GM12878 (cell line): ENCODE measurements around the gene FRS3. TPM values are rescaled to one million over a fixed set of nuclear protein-coding genes. Genes with fewer than 3 reads are reported as not detected.

Source experiments
- CEBPB ChIP-seq, 2 experiments: fragments of 150-350 bp in 1 of 2; IDR thresholded peaks; 2 replicates each; pipeline ENCODE4 v1.6.1; 2012 to 2014; ENCODE audit warnings: low read depth in 2 of 2, low read length in 2 of 2, borderline replicate concordance in 1 of 2, inconsistent platforms in 1 of 2
- CREB1 ChIP-seq: IDR thresholded peaks from 2 replicates; pipeline ENCODE4 v1.6.1; 2012; ENCODE audit warnings: low read depth, mild to moderate bottlenecking, inconsistent platforms
- IKZF2 ChIP-seq, 2 experiments: fragments of 450-650 bp; IDR thresholded peaks; 2 replicates each; pipeline ENCODE4 v1.6.1; 2017; ENCODE audit warnings: mild to moderate bottlenecking in 2 of 2, moderate library complexity in 2 of 2
- KAT2A ChIP-seq: conservative IDR thresholded peaks from 2 replicates; pipeline ENCODE4 v1.6.1; 2011; ENCODE audit warnings: low read depth, low read length; ENCODE audit not compliant: control insufficient read depth
- KLF5 ChIP-seq: fragments of 450-650 bp; IDR thresholded peaks from 2 replicates; pipeline ENCODE4 v1.6.1; 2014; ENCODE audit warnings: mild to moderate bottlenecking; ENCODE audit not compliant: partially characterized antibody
- LARP7 ChIP-seq: fragments of 450-650 bp; IDR thresholded peaks from 2 replicates; pipeline ENCODE4 v1.6.1; 2017; ENCODE audit warnings: mild to moderate bottlenecking
- NR2F1 ChIP-seq: fragments of 450-650 bp; conservative IDR thresholded peaks from 2 replicates; pipeline ENCODE4 v1.6.1; 2017; ENCODE audit warnings: mild to moderate bottlenecking
- RAD21 ChIP-seq: IDR thresholded peaks from 2 replicates; pipeline ENCODE4 v1.6.1; 2011; ENCODE audit warnings: mild to moderate bottlenecking, low read depth, low read length, moderate library complexity; ENCODE audit not compliant: insufficient read depth
- RB1 ChIP-seq: fragments of 450-650 bp; formaldehyde crosslinking; IDR thresholded peaks from 2 replicates; pipeline ENCODE4 v1.6.1; 2017; ENCODE audit warnings: mild to moderate bottlenecking, borderline replicate concordance
- SMARCA5 ChIP-seq: fragments of 450-650 bp; IDR thresholded peaks from 2 replicates; pipeline ENCODE4 v1.6.1; 2017; ENCODE audit warnings: mild to moderate bottlenecking
- SREBF1 ChIP-seq: IDR thresholded peaks from 2 replicates; pipeline ENCODE4 v1.6.1; 2012; ENCODE audit warnings: mild to moderate bottlenecking, low read length
- TCF3 ChIP-seq: IDR thresholded peaks from 2 replicates; pipeline ENCODE4 v1.6.1; 2012; ENCODE audit warnings: low read depth, mild to moderate bottlenecking, low read length, borderline replicate concordance; ENCODE audit not compliant: insufficient read depth
- YY1 ChIP-seq: IDR thresholded peaks from 2 replicates; pipeline ENCODE4 v1.6.1; 2011; ENCODE audit warnings: low read depth, mild to moderate bottlenecking, low read length
- ZNF207 ChIP-seq: fragments of 450-650 bp; IDR thresholded peaks from 2 replicates; pipeline ENCODE4 v1.6.1; 2014; ENCODE audit warnings: antibody characterized with exemption, mild to moderate bottlenecking, borderline replicate concordance
- ZSCAN29 ChIP-seq: fragments of 450-650 bp; IDR thresholded peaks from 2 replicates; pipeline ENCODE4 v1.6.1; 2017; ENCODE audit warnings: mild to moderate bottlenecking, moderate library complexity
- polyA plus RNA-seq, 11 experiments: library from polyadenylated mRNA; depleted of rRNA in 4 of 11; unstranded in 6 of 11; stranded (reverse) in 5 of 11; fragments of >200 nt; fragmentation: Nextera tagmentation in 4 of 11; fragmentation: Illumina TruSeq in 1 of 11; extraction: Ambion mirVana in 4 of 11; extraction: Trizol in 1 of 11; gene quantifications; 1 replicate in 1 of 11; 2 replicates in 10 of 11; pipeline versions ENCODE4 v1.2.1 to v1.2.3, GENCODE V29; 2011 to 2016; ENCODE audit warnings: inconsistent platforms in 2 of 11, missing spikeins in 2 of 11, low read depth in 1 of 11
- total RNA-seq, 4 experiments: library from RNA; depleted of rRNA in 3 of 4; stranded (reverse); fragments of >200 nt in 3 of 4; fragmentation: Illumina TruSeq in 1 of 4; extraction: Trizol in 1 of 4; gene quantifications; 2 replicates each; pipeline versions ENCODE4 v1.2.1 to v1.2.3, GENCODE V29; 2013 to 2021
- TF ChIP-seq, protein P1 (sequence below): fragments of 450-650 bp; IDR thresholded peaks from 2 replicates; pipeline ENCODE4 v1.6.1; 2017; ENCODE audit warnings: borderline replicate concordance
- TF ChIP-seq, protein P2 (sequence below): fragments of 450-650 bp; IDR thresholded peaks from 2 replicates; pipeline ENCODE4 v1.6.1; 2014; ENCODE audit warnings: mild to moderate bottlenecking
- TF ChIP-seq, protein P3 (sequence below), 3 experiments: IDR thresholded peaks in 2 of 3; conservative IDR thresholded peaks in 1 of 3; 2 replicates each; pipeline ENCODE4 v1.5.1; 2011; ENCODE audit warnings: low read depth in 3 of 3, low read length in 3 of 3, mild to moderate bottlenecking in 3 of 3, control low read depth in 2 of 3, moderate library complexity in 2 of 3, inconsistent platforms in 1 of 3, mixed read lengths in 1 of 3; ENCODE audit not compliant: control insufficient read depth in 2 of 3, insufficient read depth in 1 of 3; ENCODE audit errors: extremely low read depth in 1 of 3
- TF ChIP-seq, protein P4 (sequence below): fragments of 450-650 bp; conservative IDR thresholded peaks from 2 replicates; pipeline ENCODE4 v1.6.1; 2017; ENCODE audit warnings: mild to moderate bottlenecking, moderate library complexity

The FRS3 gene
- total and polyA plus RNA-seq, 10 of the 15 experiments (the other 5 are each of a cell fraction or from before 2014, with no cell fraction given), result 0.05 to 3.4 (median 1.5) TPM

DNA sequence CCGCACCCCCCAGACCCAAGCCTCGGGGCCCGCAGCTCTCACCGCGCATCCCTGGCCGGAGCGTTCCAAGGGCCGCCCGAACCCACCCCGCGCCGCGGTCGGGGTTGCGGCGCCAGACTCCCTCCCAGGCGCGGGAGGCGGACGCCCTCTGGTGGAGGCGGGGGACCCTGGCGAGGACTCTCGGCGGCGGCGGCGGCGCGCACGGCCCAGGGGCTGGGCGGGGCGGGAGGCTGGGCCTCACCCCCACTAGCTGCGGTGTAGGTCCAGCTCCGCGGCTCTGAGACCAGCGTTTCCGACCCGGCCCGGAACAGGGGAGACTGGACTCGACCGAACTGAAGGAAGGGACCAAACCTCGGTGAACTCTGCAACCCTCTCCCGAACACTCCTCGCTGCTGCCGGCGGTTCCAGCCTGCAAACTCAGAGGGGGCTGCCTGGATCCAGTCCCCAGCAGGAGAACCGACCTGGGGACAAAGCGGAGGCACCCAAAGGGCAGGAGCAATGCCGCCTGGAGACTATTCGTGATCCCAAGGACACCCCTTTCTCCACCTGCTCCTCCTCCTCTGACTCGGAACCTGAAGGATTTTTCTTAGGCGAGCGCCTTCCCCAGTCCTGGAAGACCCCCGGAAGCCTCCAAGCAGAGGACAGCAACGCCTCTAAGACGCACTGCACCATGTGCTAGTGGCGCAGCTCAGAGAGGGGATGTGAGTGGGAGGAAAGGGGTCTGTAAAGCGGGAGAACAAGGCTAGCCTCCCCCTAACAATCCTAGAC is 6.9 kb upstream of the FRS3 start (continued):
- TF ChIP-seq SREBF1, result no peak
- TF ChIP-seq NR2F1, result peak; percentile 39; the same call in 1 of the 2 replicates
- TF ChIP-seq, protein P1, sequence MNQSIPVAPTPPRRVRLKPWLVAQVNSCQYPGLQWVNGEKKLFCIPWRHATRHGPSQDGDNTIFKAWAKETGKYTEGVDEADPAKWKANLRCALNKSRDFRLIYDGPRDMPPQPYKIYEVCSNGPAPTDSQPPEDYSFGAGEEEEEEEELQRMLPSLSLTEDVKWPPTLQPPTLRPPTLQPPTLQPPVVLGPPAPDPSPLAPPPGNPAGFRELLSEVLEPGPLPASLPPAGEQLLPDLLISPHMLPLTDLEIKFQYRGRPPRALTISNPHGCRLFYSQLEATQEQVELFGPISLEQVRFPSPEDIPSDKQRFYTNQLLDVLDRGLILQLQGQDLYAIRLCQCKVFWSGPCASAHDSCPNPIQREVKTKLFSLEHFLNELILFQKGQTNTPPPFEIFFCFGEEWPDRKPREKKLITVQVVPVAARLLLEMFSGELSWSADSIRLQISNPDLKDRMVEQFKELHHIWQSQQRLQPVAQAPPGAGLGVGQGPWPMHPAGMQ, result no peak
- no peak for TF ChIP-seq KAT2A
- peak; percentile 29; the same call in 1 of the 2 replicates for TF ChIP-seq LARP7
- TF ChIP-seq, protein P2, sequence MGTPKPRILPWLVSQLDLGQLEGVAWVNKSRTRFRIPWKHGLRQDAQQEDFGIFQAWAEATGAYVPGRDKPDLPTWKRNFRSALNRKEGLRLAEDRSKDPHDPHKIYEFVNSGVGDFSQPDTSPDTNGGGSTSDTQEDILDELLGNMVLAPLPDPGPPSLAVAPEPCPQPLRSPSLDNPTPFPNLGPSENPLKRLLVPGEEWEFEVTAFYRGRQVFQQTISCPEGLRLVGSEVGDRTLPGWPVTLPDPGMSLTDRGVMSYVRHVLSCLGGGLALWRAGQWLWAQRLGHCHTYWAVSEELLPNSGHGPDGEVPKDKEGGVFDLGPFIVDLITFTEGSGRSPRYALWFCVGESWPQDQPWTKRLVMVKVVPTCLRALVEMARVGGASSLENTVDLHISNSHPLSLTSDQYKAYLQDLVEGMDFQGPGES, result no peak
- TF ChIP-seq ZSCAN29, result peak; percentile 62; the same call in 1 of the 2 replicates
- peak; percentile 67; the same call in 1 of the 2 replicates for TF ChIP-seq RB1
- peak; percentile 76 for TF ChIP-seq YY1
- TF ChIP-seq ZNF207, result no peak
- TF ChIP-seq, protein P3, sequence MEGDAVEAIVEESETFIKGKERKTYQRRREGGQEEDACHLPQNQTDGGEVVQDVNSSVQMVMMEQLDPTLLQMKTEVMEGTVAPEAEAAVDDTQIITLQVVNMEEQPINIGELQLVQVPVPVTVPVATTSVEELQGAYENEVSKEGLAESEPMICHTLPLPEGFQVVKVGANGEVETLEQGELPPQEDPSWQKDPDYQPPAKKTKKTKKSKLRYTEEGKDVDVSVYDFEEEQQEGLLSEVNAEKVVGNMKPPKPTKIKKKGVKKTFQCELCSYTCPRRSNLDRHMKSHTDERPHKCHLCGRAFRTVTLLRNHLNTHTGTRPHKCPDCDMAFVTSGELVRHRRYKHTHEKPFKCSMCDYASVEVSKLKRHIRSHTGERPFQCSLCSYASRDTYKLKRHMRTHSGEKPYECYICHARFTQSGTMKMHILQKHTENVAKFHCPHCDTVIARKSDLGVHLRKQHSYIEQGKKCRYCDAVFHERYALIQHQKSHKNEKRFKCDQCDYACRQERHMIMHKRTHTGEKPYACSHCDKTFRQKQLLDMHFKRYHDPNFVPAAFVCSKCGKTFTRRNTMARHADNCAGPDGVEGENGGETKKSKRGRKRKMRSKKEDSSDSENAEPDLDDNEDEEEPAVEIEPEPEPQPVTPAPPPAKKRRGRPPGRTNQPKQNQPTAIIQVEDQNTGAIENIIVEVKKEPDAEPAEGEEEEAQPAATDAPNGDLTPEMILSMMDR (IDR thresholded peaks at IDR 0.05 in 2 of 3, conservative IDR thresholded peaks at IDR 0.05 in 1 of 3; ENCODE audit: control insufficient read depth in 2 of 3, extremely low read depth in 1 of 3, insufficient read depth in 1 of 3, low read depth in 3 of 3, low read length in 3 of 3), result peak; percentile 65 to 86 (median 71); a peak in 5 of 6 replicates
- peak; percentile 96 for TF ChIP-seq SMARCA5
- TF ChIP-seq, protein P4, sequence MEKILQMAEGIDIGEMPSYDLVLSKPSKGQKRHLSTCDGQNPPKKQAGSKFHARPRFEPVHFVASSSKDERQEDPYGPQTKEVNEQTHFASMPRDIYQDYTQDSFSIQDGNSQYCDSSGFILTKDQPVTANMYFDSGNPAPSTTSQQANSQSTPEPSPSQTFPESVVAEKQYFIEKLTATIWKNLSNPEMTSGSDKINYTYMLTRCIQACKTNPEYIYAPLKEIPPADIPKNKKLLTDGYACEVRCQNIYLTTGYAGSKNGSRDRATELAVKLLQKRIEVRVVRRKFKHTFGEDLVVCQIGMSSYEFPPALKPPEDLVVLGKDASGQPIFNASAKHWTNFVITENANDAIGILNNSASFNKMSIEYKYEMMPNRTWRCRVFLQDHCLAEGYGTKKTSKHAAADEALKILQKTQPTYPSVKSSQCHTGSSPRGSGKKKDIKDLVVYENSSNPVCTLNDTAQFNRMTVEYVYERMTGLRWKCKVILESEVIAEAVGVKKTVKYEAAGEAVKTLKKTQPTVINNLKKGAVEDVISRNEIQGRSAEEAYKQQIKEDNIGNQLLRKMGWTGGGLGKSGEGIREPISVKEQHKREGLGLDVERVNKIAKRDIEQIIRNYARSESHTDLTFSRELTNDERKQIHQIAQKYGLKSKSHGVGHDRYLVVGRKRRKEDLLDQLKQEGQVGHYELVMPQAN, result 0 out of 2 replicates have a peak, but pooled peaks have one; percentile 47
- TF ChIP-seq CREB1, result 0 out of 2 replicates have a peak, but pooled peaks have one; percentile 19
- peak; percentile 72 for TF ChIP-seq RAD21
- no peak for TF ChIP-seq TCF3
- TF ChIP-seq CEBPB (IDR thresholded peaks at IDR 0.05; ENCODE audit: borderline replicate concordance in 1 of 2, low read depth in 2 of 2, low read length in 2 of 2), result no peak
- TF ChIP-seq KLF5, result no peak
- no peak for TF ChIP-seq IKZF2 (IDR thresholded peaks at IDR 0.05)
